KG1 (cell line): ENCODE measurements around the gene GLI3.
A peak's percentile ranks its signal among the peaks of the same experiment; 100 is the strongest.

ENCODE experiments used
- DNase-seq: peaks from one replicate; lab custom pipeline; 2025; lab: John Stamatoyannopoulos, UW

The GLI3 gene

DNA sequence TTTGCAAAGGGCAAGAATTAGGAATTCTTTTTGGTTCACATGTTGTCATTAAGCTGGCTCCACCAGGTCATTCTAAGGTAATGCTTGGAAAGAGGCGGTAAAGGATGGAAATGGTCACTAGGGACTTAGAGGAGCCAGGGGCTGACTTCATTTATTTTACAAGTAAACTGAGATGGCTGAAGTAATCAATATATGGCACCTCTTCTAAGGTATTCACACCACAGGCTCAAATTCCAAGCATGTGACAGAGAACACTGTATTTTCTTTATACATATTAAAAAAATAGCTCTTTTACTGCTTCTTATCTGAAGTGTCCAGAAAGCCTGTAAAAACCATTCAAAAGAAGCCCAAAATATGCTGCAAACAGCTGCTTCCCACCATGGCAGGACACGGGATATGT is 239.0 kb downstream of the GLI3 start:
- no peak for DNase-seq

DNA sequence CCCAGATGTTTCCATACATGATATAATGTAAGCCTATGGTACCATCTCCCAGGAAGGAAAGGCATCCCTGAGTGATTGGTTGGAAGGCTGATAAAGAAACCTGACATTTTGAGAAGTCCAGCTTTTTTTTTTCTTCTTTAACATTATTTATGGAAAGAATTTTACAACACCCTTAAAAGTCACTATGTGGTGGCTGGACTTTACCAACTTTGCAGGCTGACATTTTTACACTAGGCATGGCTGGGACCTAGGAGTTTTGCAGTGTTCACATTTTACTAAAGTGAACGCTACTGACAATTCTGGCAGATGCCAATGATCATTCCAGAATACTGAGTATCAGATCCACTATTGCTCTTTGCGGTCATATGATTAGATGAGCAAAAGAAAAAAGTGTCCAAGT is 239.9 kb downstream of the GLI3 start:
- no peak for DNase-seq

DNA sequence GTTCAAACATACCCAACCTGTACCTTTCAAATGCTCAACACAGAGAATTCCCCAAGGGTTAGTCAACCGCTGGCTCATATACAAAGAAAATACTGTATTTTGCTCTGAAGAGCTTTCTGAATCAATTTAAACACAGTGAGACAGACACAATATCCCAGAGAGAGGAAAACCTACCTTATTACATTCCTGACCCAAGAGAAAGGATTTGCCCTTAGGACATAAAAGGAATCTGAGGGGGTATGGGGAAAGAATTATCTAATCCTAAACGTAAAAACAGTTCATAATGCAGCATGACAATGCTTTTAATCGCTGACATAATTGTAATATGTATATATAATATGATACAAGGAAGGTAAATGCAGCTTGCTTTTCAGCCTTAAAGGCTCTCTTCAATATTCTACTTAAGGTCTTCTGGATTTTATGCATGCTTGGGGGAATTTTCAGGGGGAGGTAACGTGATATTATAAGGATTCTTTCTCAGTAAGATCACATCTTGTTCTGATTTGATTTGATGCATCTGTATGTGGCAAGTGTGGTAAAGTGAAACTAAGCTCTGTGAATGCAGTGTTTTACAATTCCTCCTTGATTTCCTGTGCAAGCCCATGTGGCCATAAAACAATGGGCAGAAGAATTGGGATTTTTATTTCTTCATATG is 240.5 kb downstream of the GLI3 start:
- no peak for DNase-seq

DNA sequence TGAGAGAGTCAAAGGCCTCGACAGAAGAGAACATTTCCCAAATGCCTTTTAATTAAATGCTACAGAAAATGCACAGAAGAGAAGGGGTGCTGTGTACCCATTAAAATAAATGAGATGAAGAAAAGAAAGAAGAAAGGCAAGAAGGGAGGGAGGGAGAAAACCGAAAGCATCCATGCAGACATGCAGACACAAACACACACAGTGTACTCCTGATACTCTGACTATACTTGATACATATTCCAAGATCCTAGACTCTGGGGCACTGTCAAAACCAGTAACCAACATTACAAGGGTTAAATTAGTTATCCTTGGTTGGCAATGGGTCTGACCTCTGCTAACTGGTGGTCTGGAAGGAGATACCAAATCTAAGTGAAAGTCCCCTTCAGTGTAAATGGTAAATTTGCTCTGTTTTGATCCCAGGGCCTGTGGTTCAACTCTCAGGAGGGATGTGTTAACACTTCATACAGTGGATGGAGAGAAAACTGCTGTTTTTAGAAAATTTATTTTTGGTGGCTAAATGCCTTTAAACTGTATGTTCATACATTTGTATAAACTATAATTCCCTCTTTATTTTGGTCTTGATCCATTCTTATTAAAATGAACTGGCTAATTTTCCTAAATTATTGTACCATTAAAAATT is 241.3 kb downstream of the GLI3 start:
- no peak for DNase-seq

DNA sequence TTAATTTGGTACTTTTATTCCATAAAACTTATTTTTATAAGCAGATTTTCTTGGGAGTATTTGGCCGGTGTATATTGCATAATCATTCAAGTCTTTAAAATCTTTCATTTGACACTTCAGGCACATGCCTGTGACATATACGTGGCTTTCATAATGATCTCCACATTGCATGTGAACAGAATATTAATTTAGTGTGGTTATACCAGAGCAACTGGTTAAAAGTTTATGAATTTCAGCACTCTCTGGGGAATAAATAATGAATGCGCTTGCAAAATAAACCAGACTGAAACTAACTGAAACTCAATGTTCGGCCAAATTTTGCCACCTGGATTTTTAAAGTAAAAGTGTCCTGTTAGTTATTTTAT is 242.3 kb downstream of the GLI3 start:
- no peak for DNase-seq

DNA sequence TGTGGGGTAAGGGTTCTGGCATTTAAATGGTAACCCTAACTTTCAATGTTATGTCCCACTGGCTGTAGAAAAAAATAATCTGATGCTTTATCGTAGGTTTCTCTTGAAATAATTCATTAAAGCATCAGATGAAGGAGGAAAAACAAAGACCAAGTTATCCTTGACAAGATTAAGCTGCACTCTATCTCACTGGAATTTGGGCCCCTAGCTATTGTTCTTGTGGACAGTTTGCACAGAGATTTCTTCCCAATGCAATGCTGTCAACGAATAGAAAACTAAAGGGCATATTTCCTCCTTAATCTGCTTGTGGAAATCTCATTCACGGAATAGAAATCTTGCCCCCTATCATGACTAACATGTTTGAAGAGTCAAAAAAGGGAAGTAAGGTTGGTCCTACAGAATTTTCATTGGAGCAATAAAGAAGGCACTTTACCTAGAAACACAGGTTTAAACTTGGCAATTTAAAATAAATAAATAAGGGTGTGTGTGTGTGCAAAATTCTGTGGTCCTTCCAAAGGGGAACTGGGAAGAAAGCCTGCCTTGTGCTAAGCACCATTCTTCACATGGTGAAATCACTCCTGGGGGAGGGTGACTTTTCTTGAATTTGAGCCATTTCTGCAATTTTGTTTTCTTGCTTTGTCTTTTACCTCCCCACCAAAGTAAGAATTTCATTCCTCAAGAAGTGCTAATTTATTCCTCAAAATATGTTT is 242.8 kb downstream of the GLI3 start:
- no peak for DNase-seq

DNA sequence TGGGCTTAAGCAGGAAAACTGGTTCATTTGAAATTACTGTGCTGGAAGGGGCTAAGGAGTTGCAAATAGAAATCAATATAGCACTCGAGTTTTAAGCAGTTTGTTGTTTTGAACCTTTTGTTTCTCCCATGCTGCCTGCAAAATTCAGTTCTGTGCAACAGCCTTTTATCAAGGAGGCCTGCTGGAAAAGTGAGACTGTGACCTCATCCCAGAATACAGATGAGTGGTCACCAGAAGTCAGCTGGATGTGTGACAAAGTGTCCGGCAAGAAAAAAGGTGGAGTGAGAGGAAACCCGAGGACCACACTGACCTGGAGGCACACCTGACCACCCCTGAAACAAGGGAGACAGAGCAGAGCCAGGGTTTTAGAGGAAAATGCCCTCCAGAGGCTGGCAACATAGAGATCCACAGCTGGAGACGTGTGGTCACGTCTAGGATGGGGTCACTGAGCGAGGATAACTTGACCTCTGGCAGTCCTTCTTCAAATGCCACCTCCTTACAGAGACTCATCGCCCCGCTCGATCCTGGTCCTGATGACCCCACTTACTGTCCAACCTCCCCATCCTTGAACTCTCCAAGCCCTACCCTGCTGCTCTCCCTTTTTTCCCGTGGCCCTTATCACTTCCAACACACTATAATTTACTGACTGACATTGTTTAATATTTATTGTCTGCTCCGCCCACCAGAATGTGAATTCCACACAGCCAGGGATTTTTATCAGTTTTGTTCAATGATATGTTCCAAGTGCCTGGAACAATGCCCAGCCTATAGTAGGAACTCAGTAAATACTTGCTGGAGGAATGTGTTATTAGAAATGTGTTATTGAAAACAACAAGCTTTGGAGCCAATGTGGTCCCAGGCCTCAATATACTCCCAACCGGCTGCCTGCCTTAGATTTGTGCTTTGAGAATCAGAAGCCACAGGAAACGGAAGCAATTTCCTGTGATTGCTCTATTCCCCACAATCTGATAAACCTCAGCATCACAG is 243.8 kb downstream of the GLI3 start:
- no peak for DNase-seq

DNA sequence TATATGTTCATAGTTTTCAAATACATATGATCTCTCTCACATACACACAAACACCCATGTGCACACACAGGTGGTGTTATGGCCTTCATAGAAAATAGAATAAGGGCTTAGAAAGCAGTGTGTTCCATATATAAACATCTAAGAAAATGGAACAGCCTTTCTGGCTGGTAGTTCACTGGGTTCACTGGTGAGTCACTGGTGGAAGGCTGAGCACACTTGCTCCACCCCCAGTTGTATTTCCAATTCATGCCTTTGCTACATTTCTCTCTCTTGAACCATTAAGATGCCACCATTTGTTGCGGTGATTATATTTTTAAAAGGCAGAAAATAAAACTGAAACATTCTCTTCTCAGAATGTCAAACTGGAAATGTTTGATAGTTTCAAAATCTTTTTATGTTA is 252.1 kb downstream of the GLI3 start:
- DNase-seq: no peak

DNA sequence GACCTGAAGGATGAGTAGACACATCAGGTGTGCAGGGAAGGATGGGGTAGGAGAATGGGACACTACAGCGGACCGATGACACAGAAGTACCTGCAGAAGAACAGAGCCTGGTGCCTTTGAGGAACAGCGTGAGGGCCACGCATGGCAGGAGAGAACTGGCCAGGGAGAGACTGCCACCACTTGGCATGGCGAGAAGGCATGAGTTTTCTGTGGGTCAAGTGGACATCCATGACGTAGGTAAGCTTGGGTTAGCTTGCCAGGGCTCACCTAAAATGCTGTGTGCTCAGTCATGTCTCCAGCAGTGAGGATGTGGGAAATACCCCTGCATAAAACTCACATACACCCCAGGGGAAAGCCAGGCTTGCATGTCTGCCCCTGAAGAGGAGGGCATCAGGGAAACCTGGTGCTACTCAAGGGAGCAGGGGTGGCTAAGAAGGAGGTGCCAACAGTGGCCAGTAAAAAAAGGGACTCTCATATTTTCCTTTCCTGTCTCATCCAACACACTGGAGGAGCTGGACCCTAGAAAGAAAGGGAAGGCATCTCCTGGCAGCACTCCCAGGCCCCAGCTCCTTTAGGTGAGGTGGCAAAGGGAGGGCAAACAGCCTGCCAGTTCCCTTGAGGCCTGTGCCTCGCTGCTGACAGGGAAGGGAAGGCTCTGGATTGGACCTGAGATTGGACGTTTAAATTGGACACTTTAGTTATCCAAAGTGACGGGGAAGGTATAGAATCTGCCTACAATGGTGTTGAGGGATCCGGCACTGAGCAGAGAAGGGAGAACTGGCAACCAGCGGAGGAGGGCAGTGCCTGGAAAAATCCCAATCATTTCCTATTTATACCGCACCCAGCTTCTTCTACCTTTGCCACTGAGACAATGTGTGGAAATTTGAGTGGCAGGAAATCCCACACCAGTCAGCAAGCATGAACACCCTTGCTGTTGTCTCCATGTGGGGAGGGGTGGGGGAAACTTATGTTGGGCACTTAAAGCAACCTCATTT is 255.7 kb downstream of the GLI3 start:
- no peak for DNase-seq

DNA sequence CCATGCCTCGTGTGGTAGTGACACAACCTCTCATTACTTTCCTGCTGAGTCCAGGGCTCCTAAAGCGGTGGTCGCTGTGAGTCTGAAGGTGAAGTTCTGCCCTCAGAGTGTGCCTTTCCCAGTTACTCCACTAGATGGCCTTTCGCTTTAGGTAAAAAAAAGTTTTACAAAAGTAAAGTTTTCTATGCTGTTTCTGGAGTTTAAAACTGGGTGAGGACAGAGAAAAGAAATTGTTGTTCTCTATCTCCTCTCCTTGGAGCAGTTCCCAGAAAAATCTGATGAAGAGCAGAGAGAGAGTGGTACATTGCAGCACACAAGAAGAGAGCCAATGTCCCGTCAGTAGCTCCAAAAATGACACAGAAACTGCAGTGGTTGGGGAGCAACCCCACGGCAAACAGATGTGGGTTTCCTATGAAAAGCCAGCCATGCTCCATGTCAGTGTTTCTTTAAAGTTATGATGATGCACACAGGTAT is 257.1 kb downstream of the GLI3 start:
- peak; percentile 26 for DNase-seq

DNA sequence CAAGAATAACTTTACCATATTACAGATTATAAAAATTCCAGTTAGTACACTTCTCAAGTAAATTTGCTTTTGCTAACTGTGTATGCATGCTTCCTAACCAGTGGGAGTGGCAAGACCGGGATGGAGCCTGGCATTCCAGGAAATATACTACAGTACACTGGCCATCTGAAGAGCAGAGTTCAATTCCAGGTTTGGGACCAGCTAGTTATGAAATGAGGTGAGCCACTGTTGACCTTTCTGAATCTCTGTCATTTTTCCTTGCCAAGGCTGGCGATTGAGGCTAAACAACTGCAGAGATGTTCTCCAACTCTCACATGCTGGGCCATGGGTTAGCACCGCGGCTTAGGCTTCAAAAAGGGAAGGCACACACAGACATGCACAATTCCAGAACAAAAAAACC is 258.2 kb downstream of the GLI3 start:
- no peak for DNase-seq

DNA sequence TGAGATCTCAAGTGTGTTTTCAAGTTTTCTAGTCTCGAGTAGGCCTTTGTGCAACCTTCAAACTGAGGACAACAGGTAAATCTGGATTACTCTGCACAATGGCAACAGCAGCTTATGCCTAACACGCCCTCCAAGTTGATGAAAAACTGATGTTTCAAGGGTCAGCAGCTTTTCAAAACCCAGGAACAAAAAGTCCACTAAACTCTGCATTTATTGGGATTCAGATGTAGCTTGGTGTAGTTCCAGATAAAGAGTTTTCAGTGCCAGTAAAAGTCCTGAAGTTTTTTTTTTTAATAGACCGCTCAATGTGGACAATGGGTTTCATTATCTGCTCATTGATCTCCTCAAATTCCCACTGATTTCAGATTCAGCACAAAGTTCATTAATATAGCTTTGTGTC is 259.3 kb downstream of the GLI3 start:
- no peak for DNase-seq

DNA sequence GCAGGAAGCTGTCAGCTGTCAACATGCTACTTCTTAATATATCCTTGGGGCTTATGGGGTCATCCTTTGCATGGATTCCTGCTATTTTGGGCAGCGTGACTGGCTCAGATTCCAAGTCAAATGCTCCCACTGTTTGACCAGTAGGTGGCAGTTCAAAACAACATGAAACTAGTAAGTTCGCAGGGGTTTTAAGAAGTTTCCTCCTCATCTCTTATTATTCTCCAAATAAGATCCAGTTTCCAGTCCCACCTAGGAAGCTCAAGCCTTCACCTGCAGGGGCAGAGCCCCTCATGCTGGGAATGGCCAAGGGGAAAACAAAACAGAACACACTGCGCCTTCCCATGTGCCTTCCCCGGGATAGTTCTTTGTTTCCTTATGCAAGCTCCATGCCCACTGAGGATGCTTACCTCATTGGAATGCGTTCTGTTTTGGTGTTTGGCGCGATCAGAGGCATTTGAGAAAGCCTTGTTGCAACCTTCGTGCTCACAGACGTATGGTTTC is 259.8 kb downstream of the GLI3 start:
- DNase-seq: no peak

DNA sequence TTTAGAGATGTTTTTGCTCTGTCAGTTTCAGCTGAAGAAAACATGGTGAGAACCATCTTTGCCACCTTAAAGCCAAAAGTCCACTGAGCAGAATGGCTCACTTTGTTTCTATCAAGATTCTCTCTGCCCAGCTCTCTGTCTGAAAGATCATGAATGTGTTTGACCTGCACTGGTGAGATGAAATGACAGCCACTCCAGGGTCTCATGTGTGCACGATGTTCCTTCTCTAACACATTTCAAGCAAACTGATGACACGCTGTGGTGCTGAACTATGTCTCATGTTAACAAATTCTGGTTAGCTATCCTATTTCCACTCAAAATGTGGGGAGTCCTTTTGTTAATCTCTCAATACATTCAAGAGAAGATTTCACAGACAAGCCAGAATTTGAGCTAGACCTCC is 260.6 kb downstream of the GLI3 start:
- no peak for DNase-seq

DNA sequence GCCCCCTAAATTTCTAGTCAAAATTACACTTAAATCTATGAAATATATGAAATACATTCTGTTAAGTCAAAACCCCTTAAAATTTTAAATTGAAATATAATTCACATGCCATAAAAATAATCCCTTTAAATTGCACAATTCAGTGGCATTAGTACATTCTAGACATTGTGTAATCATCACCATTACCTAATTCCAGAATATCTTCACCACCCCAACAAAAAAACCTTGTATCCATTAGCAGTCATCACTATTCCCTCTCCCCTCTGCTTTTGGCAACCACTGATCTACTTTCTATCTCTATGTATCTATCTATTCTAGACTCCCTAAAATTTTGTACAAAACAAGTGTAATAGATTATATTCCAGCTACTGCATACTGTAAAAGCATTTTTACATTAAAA is 261.2 kb downstream of the GLI3 start:
- DNase-seq: no peak

DNA sequence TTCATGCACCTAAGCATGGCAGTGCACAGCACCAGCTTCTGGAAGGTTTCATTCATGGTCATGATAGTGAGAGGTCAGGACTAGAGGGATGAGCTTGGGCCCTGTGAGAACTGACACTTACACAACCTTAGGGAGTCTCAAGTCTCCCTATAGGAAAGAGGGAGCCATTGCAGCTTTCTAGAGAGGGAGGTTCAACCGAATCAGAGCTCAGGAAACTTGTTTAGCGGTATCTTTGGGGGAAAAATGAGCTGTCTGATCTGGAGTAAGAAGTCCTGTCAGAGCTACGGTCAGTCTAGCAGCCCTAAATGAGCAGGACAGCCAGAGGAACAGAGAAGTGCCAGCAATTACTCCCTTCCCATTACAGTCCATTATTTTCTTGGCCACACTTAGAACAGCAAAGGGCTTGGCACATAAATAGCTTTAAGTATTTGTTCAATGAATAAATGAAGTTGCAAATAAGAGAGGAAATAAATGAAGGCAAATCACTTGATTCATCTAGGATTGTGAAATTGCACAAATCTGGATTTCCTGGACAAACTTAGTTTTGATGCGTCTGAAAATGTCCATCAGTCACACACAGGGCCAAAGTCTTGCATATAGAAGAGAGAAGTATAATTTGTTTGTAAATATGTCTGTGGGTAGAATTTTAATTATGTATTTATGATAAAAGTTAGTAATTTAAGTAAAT is 262.0 kb downstream of the GLI3 start:
- DNase-seq: no peak

DNA sequence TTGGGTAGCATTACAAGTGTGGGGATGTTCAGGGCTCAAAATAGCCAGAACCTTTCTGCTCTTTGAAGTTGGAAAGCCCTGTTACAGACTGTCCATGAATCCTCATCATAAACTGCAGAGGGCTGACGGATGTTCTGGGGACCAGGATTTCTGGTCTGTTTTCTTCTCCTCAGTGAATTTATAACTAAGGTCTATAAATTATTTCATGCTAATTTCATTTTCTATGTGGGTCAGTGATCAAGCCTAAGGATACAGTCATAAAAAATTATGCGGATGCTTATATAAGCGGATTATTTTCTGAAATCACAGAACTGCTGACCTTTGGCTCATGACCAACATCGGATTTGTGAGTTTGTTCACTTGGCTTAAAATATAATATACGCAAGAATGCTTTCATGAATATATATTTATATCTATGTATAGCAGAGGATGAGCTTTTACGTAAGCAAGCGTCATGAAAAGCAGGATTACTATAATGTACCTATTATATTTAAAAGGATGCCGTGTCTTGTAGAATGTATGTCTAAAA is 263.7 kb downstream of the GLI3 start:
- DNase-seq: no peak

DNA sequence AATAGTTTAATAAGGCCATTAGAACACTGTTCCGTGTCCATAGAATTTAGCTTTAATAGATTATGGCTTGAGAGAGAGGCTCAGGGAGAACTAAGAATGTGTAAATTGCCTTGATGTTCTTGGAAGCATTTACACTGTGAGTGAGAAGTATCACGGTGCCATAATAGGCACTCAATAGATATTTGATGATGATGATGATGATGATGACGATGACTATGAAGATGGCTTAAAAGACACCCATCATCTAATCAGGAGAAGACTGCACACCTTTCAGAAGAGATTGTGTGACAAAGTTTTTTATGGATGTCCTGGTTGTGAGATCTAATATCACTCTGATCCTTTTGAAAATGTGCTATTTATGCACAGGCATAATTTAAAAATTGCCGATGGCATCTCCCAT is 264.2 kb downstream of the GLI3 start:
- no peak for DNase-seq

DNA sequence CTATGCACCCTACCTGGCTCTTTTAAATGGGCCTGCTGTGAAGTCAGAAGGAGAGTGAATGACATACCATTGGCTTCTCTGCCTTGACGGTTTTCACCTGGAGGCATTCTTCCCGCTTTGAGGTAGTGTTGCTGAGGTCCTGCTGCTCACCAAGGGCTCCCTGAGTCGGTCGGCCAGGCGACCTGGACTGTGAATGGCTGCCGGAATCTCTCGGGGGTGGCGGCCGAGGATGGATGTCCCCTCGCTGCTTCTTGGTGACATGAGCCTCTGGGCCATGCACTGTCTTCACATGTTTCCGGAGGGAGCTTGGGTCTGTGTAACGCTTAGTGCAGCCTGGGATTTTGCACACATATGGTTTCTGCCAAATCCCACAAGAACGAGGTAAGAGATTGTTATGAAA is 264.7 kb downstream of the GLI3 start:
- no peak for DNase-seq

DNA sequence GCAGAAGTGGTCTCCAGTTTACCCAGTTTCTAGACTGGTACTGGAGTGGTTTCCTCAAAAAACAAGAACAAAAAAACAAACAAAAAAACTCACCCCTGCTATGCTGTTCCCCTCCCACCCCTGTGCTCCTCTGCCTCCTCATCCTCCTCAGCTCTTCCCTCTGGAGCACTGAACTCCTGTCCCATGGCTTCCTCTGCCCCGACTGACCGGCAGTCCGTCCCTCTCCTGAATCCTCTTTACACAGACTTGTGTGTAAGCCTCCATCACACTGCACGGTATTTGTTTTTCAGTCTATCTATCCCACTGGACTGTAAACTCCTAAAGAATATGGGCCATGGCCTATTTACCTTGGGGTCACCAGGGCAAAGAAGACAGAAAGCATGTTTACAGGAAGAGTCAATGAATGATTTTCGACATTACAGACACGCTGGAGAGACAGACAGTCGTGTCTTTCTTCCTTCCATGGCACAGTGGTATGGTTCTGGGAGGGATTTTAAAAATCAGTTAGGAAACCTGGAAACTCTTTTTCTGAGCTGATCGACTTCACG is 265.3 kb downstream of the GLI3 start:
- DNase-seq: no peak
